ENCODE data around the gene LIF. TPM values are rescaled to one million over a fixed set of nuclear protein-coding genes. Genes with fewer than 3 reads are reported as not detected.
A peak's percentile ranks its signal among the peaks of the same experiment; 100 is the strongest.

LIF gene
- total and polyA plus RNA-seq, 9 donors: 0.35 to 8.3 (median 1.9) TPM

DNA sequence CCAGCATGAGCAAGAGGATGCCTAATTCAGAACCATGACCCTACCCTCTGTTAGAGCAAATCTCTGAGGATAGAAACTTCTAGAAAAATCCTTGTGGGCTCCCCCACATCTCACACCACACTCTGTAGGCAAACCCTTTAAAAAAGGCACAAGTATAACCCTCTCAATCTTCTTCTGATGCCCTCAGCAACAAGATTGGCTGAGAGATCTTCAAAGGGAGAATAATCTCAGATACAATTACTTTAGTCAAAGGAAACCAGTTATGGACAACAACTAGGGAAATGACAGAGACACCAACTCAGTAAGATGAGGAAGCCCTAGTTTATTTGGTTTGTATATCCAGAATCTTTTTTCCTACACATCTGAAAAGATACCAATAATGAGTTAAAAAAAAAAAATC is 49.2 kb downstream of the LIF start:
- no peak for DNase-seq
- no peak for TF ChIP-seq POLR2A (IDR thresholded peaks at IDR 0.05)
- TF ChIP-seq EP300 (IDR thresholded peaks at IDR 0.05): no peak
- TF ChIP-seq, protein P1, sequence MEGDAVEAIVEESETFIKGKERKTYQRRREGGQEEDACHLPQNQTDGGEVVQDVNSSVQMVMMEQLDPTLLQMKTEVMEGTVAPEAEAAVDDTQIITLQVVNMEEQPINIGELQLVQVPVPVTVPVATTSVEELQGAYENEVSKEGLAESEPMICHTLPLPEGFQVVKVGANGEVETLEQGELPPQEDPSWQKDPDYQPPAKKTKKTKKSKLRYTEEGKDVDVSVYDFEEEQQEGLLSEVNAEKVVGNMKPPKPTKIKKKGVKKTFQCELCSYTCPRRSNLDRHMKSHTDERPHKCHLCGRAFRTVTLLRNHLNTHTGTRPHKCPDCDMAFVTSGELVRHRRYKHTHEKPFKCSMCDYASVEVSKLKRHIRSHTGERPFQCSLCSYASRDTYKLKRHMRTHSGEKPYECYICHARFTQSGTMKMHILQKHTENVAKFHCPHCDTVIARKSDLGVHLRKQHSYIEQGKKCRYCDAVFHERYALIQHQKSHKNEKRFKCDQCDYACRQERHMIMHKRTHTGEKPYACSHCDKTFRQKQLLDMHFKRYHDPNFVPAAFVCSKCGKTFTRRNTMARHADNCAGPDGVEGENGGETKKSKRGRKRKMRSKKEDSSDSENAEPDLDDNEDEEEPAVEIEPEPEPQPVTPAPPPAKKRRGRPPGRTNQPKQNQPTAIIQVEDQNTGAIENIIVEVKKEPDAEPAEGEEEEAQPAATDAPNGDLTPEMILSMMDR (IDR thresholded peaks at IDR 0.05): no peak
- intact Hi-C loops (cut with DNase I): no loop called here
- no peaks in the 10 kb centered on the region for H3K9me3 ChIP-seq
- no peak overlapping the region for H3K4me3 ChIP-seq
- no peaks in the 10 kb centered on the region for H3K27me3 ChIP-seq
- H3K36me3 ChIP-seq: no peaks in the 10 kb centered on the region
- H3K4me1 ChIP-seq (ENCODE audit: insufficient read depth): peaks cover 12% of the 10 kb centered on the region
- H3K27ac ChIP-seq: no peak overlapping the region

DNA sequence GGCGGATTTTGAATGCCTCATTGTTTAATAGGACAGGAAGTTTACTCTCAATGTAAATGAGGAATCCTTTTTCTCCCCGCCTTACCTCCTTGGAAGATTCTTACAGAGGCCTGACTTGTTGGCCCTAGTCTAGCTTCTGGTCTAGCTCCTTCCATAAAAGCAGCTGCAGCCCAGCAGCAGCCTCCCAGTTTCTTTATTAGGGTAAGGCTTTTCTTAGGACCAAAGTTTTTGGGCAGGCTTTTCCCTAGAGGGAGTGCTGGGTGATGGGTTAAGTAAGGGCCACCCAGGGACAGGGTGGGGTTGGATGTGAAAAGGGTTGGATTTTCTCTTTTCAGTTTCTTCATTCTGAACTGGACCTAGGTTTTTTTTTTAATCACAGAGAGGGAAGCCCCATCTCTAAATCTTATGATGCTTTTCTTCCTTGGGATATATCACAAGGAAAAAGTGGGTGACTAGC is 49.7 kb downstream of the LIF start:
- Histone ChIP-seq H3K27ac (peak overlapping the region in 1 of 2 donors; percentile 62), H3K27me3 (no peaks in the 10 kb centered on the region), H3K9me3 (no peaks in the 10 kb centered on the region), H3K4me1 (ENCODE audit: insufficient read depth) (peaks cover 10% of the 10 kb centered on the region), H3K4me3 (no peak overlapping the region), H3K36me3 (no peaks in the 10 kb centered on the region)
- intact Hi-C loops (cut with DNase I): no loop called here
- 44 to 66% (median 47%) methylated on average over 2 of the region's 2 CpGs for WGBS, 3 donors
- DNase-seq: no peak
- TF ChIP-seq, protein P1 (IDR thresholded peaks at IDR 0.05): no peak
- TF ChIP-seq EP300 (IDR thresholded peaks at IDR 0.05) (no peak), POLR2A (IDR thresholded peaks at IDR 0.05) (no peak)

DNA sequence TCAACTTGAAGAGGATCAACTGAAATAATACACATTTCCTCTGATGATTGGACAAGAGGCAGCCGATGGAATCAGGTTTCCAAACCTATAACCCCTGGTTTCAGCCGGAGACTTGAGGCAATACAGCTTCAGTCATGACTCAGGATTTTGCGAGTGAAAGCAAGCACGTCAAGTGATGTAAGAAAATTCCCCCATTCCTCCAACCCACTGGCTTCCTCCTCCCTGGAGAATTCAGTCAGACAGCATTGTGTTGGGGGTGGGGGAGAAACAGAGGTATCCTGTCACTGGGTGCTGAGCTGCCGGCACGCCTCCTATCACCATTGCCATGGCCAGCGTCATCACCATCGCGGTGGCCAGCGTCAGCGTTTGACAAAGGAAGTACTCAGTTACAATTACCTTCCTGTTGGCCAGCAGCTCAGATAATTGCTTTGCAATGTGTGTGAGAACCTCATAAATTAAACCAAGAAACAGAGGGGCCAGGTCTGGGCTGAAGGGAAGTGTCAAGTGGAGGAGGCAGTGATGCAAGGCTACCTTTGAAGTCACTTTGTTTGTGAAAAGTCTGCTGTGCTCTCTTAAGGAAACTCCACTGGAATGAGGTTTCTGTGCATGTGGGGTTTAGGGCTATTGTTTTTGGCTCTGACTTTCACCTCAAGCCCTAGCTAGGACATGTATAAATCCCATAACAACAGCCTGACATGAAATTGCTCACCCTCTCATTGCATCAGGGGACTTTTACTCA is 50.2 kb downstream of the LIF start:
- intact Hi-C loops (cut with DNase I): no loop called here
- Histone ChIP-seq H3K9me3 (no peaks in the 10 kb centered on the region), H3K4me3 (no peak overlapping the region), H3K36me3 (no peaks in the 10 kb centered on the region), H3K27me3 (no peaks in the 10 kb centered on the region), H3K27ac (peak overlapping the region in 1 of 2 donors; percentile 62), H3K4me1 (ENCODE audit: insufficient read depth) (peaks cover 9% of the 10 kb centered on the region)
- TF ChIP-seq, protein P1 (IDR thresholded peaks at IDR 0.05): no peak
- 4 to 16% (median 12%) methylated on average over 11 of the region's 11 CpGs for WGBS, 3 donors
- peak in 3 of 5 donors; percentile 46 to 71 (median 57) for DNase-seq

DNA sequence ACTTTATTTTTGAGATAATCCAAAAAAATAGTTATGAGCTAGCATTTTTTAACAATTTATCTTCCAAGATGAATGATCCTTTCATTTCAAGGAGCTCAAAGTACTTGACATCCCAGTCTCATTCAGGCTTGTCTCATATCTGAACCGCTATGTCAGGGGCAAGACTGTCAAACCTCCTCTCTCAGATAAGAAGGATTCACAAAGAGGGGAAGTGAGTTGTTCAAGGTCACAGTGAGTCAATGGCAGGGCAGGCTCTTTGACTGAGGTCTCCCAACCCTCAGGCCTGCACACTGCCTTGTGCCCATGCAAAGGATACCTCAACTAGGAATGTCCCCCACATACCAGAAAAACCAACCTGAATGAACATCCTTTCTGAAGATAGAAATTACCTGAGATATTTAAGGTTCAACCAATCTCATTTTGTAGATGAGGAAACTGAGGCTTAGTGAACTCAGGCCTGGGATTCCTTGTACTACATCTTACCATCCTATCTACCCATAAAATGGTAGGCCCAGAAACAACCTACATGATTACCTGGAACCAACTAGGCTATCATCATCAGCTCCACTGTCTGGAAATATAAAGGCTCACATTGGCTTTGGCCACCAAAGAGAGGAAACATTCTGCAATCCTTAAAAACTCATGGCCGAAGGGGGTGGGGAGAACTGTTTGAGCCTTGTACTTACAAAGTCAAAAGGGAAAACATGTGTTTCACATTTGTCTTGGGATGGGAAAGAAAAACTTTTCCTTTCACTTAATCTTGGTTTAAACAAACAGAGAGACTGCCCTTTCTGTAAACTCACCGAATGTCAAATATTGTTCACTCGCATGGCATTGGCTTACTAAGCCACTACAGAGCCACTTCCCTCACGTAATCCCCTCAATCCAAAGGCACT is 51.1 kb downstream of the LIF start:
- TF ChIP-seq POLR2A (IDR thresholded peaks at IDR 0.05) (no peak), EP300 (IDR thresholded peaks at IDR 0.05) (no peak)
- TF ChIP-seq, protein P1 (IDR thresholded peaks at IDR 0.05): no peak
- peaks cover 9% of the 10 kb centered on the region for H3K4me1 ChIP-seq (ENCODE audit: insufficient read depth)
- H3K27me3 ChIP-seq: no peaks in the 10 kb centered on the region
- 27 to 30% (median 28%) methylated on average over 5 of the region's 5 CpGs for WGBS, 3 donors
- H3K36me3 ChIP-seq: no peaks in the 10 kb centered on the region
- intact Hi-C loops (cut with DNase I): no loop called here
- H3K27ac ChIP-seq: peak overlapping the region in 1 of 2 donors; percentile 62
- no peak overlapping the region for H3K4me3 ChIP-seq
- no peaks in the 10 kb centered on the region for H3K9me3 ChIP-seq
- DNase-seq: no peak
